ENCODE results near the gene MIEN1.
"Not testable (repeated sequence)": the region's sequence is repeated elsewhere in the genome, so short reads cannot be mapped to it uniquely, and the experiment has no call there.

MIEN1 gene

GRCh38 chr17:39755554-39756379, 25.4 kb upstream of the MIEN1 start:
- DNase-seq, result no peak

GRCh38 chr17:39754958-39755553, 24.7 kb upstream of the MIEN1 start:
- no peak for DNase-seq

GRCh38 chr17:39754161-39754957, 24.0 kb upstream of the MIEN1 start:
- DNase-seq, result peak; percentile 86

GRCh38 chr17:39753514-39754160, 23.3 kb upstream of the MIEN1 start:
- peak; percentile 36 for DNase-seq

- no peak for DNase-seq
Observed at GRCh38 chr17:39752241-39752881, 22.0 kb upstream of the MIEN1 start.

GRCh38 chr17:39751637-39752036, 21.3 kb upstream of the MIEN1 start:
- no peak for DNase-seq

GRCh38 chr17:39751016-39751543, 20.7 kb upstream of the MIEN1 start:
- DNase-seq, result no peak

- peak; percentile 53 for DNase-seq
Observed at GRCh38 chr17:39750131-39751015, 20.0 kb upstream of the MIEN1 start.

GRCh38 chr17:39748444-39749034, 18.2 kb upstream of the MIEN1 start:
- DNase-seq, result not testable (repeated sequence)

- no peak for DNase-seq
Observed at GRCh38 chr17:39747745-39748144, 17.4 kb upstream of the MIEN1 start.

GRCh38 chr17:39746145-39746461, 15.8 kb upstream of the MIEN1 start:
- no peak for DNase-seq

GRCh38 chr17:39745335-39746144, 15.2 kb upstream of the MIEN1 start:
- no peak for DNase-seq

- no peak for DNase-seq
Observed at GRCh38 chr17:39744836-39745215, 14.5 kb upstream of the MIEN1 start.

GRCh38 chr17:39744075-39744835, 13.9 kb upstream of the MIEN1 start:
- DNase-seq, result no peak

- no peak for DNase-seq
Observed at GRCh38 chr17:39742856-39743436, 12.6 kb upstream of the MIEN1 start.

GRCh38 chr17:39742126-39742855, 12.0 kb upstream of the MIEN1 start:
- DNase-seq, result no peak

GRCh38 chr17:39740357-39741111, 10.2 kb upstream of the MIEN1 start:
- DNase-seq, result peak; percentile 43
